Lower leg skin (tissue), 3 donors: ENCODE measurements around the gene TDRD9.

Experiments
- CTCF ChIP-seq, 3 donors: fragments of 450-650 bp; IDR thresholded peaks; one replicate each; pipeline ENCODE4 v1.5.1; 2016; ENCODE audit warnings: antibody characterized with exemption in 3 of 3, mild to moderate bottlenecking in 3 of 3, moderate library complexity in 2 of 3
- POLR2A ChIP-seq, 2 donors: fragments of 450-650 bp; IDR thresholded peaks; one replicate each; pipeline ENCODE4 v1.6.1; 2016 to 2017; ENCODE audit warnings: antibody characterized with exemption in 2 of 2, mild to moderate bottlenecking in 1 of 2, moderate library complexity in 1 of 2

- no peak for TF ChIP-seq CTCF (IDR thresholded peaks at IDR 0.05)
- TF ChIP-seq POLR2A (IDR thresholded peaks at IDR 0.05), result no peak
Measured at GRCh38 chr14:104086210-104086660, 158.0 kb downstream of the TDRD9 start.
